Ishikawa (cell line): ENCODE measurements around the gene TMEM209.

Experiments
- CEBPB ChIP-seq: IDR thresholded peaks from 2 replicates; pipeline ENCODE4 v1.6.1; 2012
- CREB1 ChIP-seq: IDR thresholded peaks from 2 replicates; pipeline ENCODE4 v1.6.1; 2012; ENCODE audit warnings: low read depth
- EGR1 ChIP-seq: IDR thresholded peaks from 2 replicates; pipeline ENCODE4 v1.6.1; 2012
- EP300 ChIP-seq: IDR thresholded peaks from 2 replicates; pipeline ENCODE4 v1.6.1; 2012; ENCODE audit warnings: borderline replicate concordance
- FOXM1 ChIP-seq: IDR thresholded peaks from 2 replicates; pipeline ENCODE4 v1.6.1; 2012; ENCODE audit warnings: low read depth, borderline replicate concordance
- MAX ChIP-seq: IDR thresholded peaks from 2 replicates; pipeline ENCODE4 v1.6.1; 2012
- NFIC ChIP-seq: IDR thresholded peaks from 2 replicates; pipeline ENCODE4 v1.6.1; 2012
- RAD21 ChIP-seq: IDR thresholded peaks from 2 replicates; pipeline ENCODE4 v1.6.1; 2012; ENCODE audit warnings: low read depth
- REST ChIP-seq: IDR thresholded peaks from 2 replicates; pipeline ENCODE4 v1.6.1; 2012; ENCODE audit warnings: low read depth, mild to moderate bottlenecking
- TAF1 ChIP-seq: IDR thresholded peaks from 2 replicates; pipeline ENCODE4 v1.6.1; 2012; ENCODE audit warnings: low read depth, mild to moderate bottlenecking
- TCF12 ChIP-seq: IDR thresholded peaks from 2 replicates; pipeline ENCODE4 v1.6.1; 2012; ENCODE audit warnings: low read depth
- TEAD4 ChIP-seq: IDR thresholded peaks from 2 replicates; pipeline ENCODE4 v1.6.1; 2012
- USF1 ChIP-seq: IDR thresholded peaks from 2 replicates; pipeline ENCODE4 v1.6.1; 2012
- YY1 ChIP-seq: IDR thresholded peaks from 2 replicates; pipeline ENCODE4 v1.6.1; 2012; ENCODE audit warnings: low read depth
- ZBTB7A ChIP-seq: IDR thresholded peaks from 2 replicates; pipeline ENCODE4 v1.6.1; 2012; ENCODE audit warnings: low read depth

The TMEM209 gene

GRCh38 chr7:130223646-130224045 is 18.4 kb upstream of the TMEM209 start:
- TF ChIP-seq TEAD4, result no peak
- no peak for TF ChIP-seq TAF1
- no peak for TF ChIP-seq CEBPB

- TF ChIP-seq ZBTB7A (no peak), RAD21 (no peak)
Observed at GRCh38 chr7:130221746-130222145, 16.5 kb upstream of the TMEM209 start.

- TF ChIP-seq EGR1 (no peak), REST (no peak), USF1 (no peak), CEBPB (no peak), CREB1 (no peak), ZBTB7A (no peak), TCF12 (no peak), TAF1 (no peak), FOXM1 (no peak), TEAD4 (no peak), MAX (no peak), NFIC (no peak), YY1 (no peak), RAD21 (no peak), EP300 (no peak)
Observed at GRCh38 chr7:130219871-130220270, 14.7 kb upstream of the TMEM209 start.

GRCh38 chr7:130218806-130219620 is 13.8 kb upstream of the TMEM209 start:
- TF ChIP-seq USF1 (no peak), EGR1 (no peak), FOXM1 (no peak), EP300 (no peak), TEAD4 (no peak), NFIC (no peak)

- no peak for TF ChIP-seq RAD21
- no peak for TF ChIP-seq TAF1
- TF ChIP-seq YY1, result no peak
- no peak for TF ChIP-seq NFIC
- no peak for TF ChIP-seq EP300
- TF ChIP-seq CEBPB, result no peak
- no peak for TF ChIP-seq TEAD4
- TF ChIP-seq ZBTB7A, result no peak
- TF ChIP-seq EGR1, result no peak
- TF ChIP-seq USF1, result no peak
- no peak for TF ChIP-seq MAX
- no peak for TF ChIP-seq CREB1
- no peak for TF ChIP-seq FOXM1
- no peak for TF ChIP-seq TCF12
Observed at GRCh38 chr7:130216750-130217149, 11.5 kb upstream of the TMEM209 start.

- TF ChIP-seq RAD21 (no peak), EP300 (no peak), TCF12 (no peak), EGR1 (no peak), YY1 (no peak), NFIC (no peak), CEBPB (no peak), MAX (no peak), USF1 (no peak), REST (no peak), ZBTB7A (no peak), CREB1 (no peak), FOXM1 (no peak), TAF1 (no peak), TEAD4 (no peak)
Observed at GRCh38 chr7:130216025-130216424, 10.8 kb upstream of the TMEM209 start.
